ENCODE data around the gene TP63. TPM values are rescaled to one million over a fixed set of nuclear protein-coding genes. Genes with fewer than 3 reads are reported as not detected.

Gene TP63
- total RNA-seq, 1 experiment from 2014 or later, result not detected

GRCh38 chr3:189586941-189587663, 44.1 kb upstream of the TP63 start:
- no peaks in the 10 kb centered on the region for H4K20me1 ChIP-seq (ENCODE audit: control insufficient read depth, insufficient read depth, insufficient read length)
- no peaks in the 10 kb centered on the region for H3K9me3 Mint-ChIP-seq
- no peak for DNase-seq
- H3K79me1 ChIP-seq (ENCODE audit: insufficient read depth, low read depth, low read length, poor library complexity, severe bottlenecking), result no peaks in the 10 kb centered on the region
- H4K91ac ChIP-seq (ENCODE audit: insufficient read length, low read depth, low read length), result no peak overlapping the region
- H4K8ac ChIP-seq (replicated peaks; ENCODE audit: insufficient read length, low read depth, low read length), result no peak overlapping the region
- H2BK15ac ChIP-seq (ENCODE audit: low read depth, low read length), result no peak overlapping the region
- H3K56ac ChIP-seq (ENCODE audit: insufficient read length, low read depth, low read length), result no peak overlapping the region
- H3K27me3 Mint-ChIP-seq (ENCODE audit: low read depth), result no peaks in the 10 kb centered on the region
- H3K9me3 ChIP-seq (ENCODE audit: control insufficient read depth, low read depth, low read length), result no peaks in the 10 kb centered on the region
- no peak overlapping the region for H2BK12ac ChIP-seq (ENCODE audit: insufficient read length, low read depth, low read length)
- H3K23me2 ChIP-seq (ENCODE audit: insufficient read length, low read depth, low read length, poor library complexity, severe bottlenecking), result no peaks in the 10 kb centered on the region
- no peaks in the 10 kb centered on the region for H3K4me1 Mint-ChIP-seq
- no peak overlapping the region for H3K18ac ChIP-seq (ENCODE audit: insufficient read length, low read depth, low read length)
- H3K36me3 Mint-ChIP-seq (ENCODE audit: insufficient read depth in 1 of 3, low read depth in 3 of 3), result no peaks in the 10 kb centered on the region
- WGBS (ENCODE audit: extremely low coverage, insufficient read length, low lambda C conversion rate), result no CpG with 5 or more reads among the region's 7 CpGs
- H4K5ac ChIP-seq (ENCODE audit: insufficient read length, low read depth, low read length), result no peak overlapping the region
- no peaks in the 10 kb centered on the region for H3K79me2 ChIP-seq (ENCODE audit: insufficient read depth, low read length)
- H2AK5ac ChIP-seq (ENCODE audit: insufficient read length, low read length), result no peak overlapping the region
- H3K4me2 ChIP-seq (ENCODE audit: insufficient read depth, insufficient read length, low read length), result no peak overlapping the region
- no peak overlapping the region for H3K4me3 Mint-ChIP-seq
- H2AFZ ChIP-seq (ENCODE audit: low read length), result no peak overlapping the region
- H2BK120ac ChIP-seq (ENCODE audit: low read depth, low read length, poor library complexity, severe bottlenecking), result no peak overlapping the region
- H3K27ac ChIP-seq (ENCODE audit: insufficient read length, low read depth, low read length), result no peak overlapping the region
- H3K4me1 ChIP-seq (ENCODE audit: insufficient read depth, low read length), result no peaks in the 10 kb centered on the region
- no peak for TF ChIP-seq CTCF (conservative IDR thresholded peaks at IDR 0.05)
- no peak overlapping the region for H2BK20ac ChIP-seq (ENCODE audit: low read depth, low read length, poor library complexity, severe bottlenecking)
- no peak overlapping the region for H3K14ac ChIP-seq (ENCODE audit: insufficient read depth, low read length)
- H3K23ac ChIP-seq (ENCODE audit: insufficient read length, low read depth, low read length), result no peak overlapping the region
- no peak overlapping the region for H3K9ac ChIP-seq (ENCODE audit: extremely low read depth, insufficient read length, low read length)
- no peaks in the 10 kb centered on the region for H3K27me3 ChIP-seq (ENCODE audit: insufficient read depth, low read length)
- H3K27ac Mint-ChIP-seq, result no peak overlapping the region
- no peak overlapping the region for H3K4ac ChIP-seq (ENCODE audit: low read depth, low read length)
- no peak overlapping the region for H3T11ph ChIP-seq (ENCODE audit: low read length)
- no peak overlapping the region for H2BK5ac ChIP-seq (ENCODE audit: insufficient read length, low read length)

Measured in H9 (cell line).